ENCODE results near the gene ATP8A1.
"Not testable (repeated sequence)": the region's sequence is repeated elsewhere in the genome, so short reads cannot be mapped to it uniquely, and the experiment has no call there.

Gene ATP8A1

DNA sequence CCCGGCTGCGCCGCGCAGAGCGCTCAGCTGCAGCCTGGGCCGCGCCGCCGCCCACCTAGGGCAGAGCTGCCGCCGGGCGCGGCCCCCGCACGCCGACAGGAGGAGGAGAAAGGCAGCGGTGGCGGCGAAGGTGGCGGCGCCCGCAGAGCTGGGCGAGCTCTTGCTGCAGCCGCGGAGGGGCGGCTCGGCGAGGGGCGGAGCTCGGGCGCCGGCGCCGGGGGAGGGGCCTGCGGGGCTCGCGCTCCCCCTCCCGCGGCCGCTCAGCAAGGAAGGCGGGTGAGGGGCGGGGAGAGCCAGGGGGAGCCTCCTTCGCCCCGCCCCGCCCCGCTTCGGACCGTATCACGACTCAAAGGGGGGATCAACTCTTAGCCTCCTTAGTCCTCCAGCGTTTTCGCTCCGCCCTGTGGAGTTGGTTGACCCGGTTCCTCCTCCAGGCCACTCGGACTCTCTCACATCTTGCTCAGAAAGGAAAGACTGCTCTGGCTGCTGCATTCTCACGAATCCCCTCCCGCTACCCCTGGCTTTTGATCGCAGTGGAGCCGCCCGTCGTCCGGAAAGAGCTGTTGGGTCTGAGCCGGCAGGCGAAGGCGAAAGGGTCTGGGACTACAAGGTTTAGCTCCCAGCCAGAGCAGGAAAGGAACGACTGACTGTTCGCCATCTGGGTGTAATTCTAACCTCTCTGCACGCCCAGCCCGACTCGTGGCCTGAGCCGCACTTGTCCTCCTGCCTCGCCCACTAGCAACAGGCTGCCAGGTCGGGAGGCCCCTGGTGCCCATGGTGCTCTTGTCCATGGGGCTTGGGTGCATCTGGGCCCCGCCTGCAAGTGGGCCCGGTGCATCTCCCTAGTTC lies at the start of gene ATP8A1:
ATP8A1 (minus strand) TSS at position 162 of the 849 bp plus-strand sequence. CDS start 232 bp downstream, outside the sequence.
- in situ Hi-C loops (cut with HindIII; ENCODE audit: low pct_ligation_motif_present, low sequenced_read_pairs) = no loop called here
- H3K27me3 ChIP-seq (replicated peaks) = no peaks in the 10 kb centered on the region
- H3K4me3 ChIP-seq (ENCODE audit: low read depth, low read length) = peak within 1 kb of the TSS; percentile 69
- H3K36me3 ChIP-seq (replicated peaks) = no peaks in the 10 kb centered on the region
- peak; percentile 61 for DNase-seq
- peak within 1 kb of the TSS; percentile 82 for H3K27ac ChIP-seq
- TF ChIP-seq, protein P1, sequence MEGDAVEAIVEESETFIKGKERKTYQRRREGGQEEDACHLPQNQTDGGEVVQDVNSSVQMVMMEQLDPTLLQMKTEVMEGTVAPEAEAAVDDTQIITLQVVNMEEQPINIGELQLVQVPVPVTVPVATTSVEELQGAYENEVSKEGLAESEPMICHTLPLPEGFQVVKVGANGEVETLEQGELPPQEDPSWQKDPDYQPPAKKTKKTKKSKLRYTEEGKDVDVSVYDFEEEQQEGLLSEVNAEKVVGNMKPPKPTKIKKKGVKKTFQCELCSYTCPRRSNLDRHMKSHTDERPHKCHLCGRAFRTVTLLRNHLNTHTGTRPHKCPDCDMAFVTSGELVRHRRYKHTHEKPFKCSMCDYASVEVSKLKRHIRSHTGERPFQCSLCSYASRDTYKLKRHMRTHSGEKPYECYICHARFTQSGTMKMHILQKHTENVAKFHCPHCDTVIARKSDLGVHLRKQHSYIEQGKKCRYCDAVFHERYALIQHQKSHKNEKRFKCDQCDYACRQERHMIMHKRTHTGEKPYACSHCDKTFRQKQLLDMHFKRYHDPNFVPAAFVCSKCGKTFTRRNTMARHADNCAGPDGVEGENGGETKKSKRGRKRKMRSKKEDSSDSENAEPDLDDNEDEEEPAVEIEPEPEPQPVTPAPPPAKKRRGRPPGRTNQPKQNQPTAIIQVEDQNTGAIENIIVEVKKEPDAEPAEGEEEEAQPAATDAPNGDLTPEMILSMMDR (IDR thresholded peaks at IDR 0.05; ENCODE audit: low read depth, low read length, missing control alignments) = no peak

DNA sequence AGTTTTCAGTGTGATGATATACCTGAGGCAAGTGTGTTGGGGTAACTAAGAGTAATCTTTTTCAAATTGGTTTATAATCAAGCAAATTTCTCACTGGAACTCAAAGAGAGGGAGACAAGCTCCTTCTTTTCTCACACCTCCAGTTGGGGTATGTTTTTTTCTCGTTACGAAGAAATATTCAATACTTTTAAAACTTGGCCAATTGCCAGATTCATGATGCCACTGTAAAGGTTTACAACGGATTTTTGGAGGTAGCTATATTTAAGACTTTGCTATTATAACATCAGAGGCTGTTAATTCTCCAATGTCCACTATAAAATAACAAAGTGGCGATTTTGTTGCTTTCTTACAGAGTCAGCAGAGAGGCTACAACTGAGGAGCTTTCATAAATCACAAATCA lies 49.2 kb upstream of the ATP8A1 start:
- DNase-seq = no peak
- Histone ChIP-seq H3K36me3 (replicated peaks) (no peaks in the 10 kb centered on the region), H3K27me3 (replicated peaks) (no peaks in the 10 kb centered on the region), H3K4me3 (ENCODE audit: low read depth, low read length) (no peak overlapping the region), H3K27ac (no peak overlapping the region)
- TF ChIP-seq, protein P1 (IDR thresholded peaks at IDR 0.05; ENCODE audit: low read depth, low read length, missing control alignments) = no peak
- in situ Hi-C loops (cut with HindIII; ENCODE audit: low pct_ligation_motif_present, low sequenced_read_pairs) = no loop called here

DNA sequence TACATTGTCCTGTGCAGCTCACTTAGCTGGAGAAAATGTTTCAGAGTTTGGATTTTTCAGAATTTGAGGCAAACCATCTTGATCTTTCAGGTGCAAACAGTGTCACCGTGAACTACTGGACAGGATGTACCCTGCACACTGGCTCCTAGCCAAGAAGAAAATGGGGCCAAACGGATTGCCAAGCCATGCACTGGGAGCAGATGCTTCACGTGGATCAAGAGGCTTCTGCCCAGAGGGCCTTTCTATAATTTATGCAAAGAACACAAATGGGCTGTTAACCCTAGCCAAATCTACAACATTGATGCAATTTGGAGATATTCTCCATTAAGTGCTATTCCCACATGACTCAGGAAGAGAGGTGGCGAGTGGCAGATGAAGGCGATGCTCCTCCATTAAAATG lies 46.9 kb upstream of the ATP8A1 start:
- in situ Hi-C loops (cut with HindIII; ENCODE audit: low pct_ligation_motif_present, low sequenced_read_pairs) = no loop called here
- no peaks in the 10 kb centered on the region for H3K36me3 ChIP-seq (replicated peaks)
- no peaks in the 10 kb centered on the region for H3K27me3 ChIP-seq (replicated peaks)
- DNase-seq = no peak
- H3K4me3 ChIP-seq (ENCODE audit: low read depth, low read length) = no peak overlapping the region
- H3K27ac ChIP-seq = no peak overlapping the region
- TF ChIP-seq, protein P1 (IDR thresholded peaks at IDR 0.05; ENCODE audit: low read depth, low read length, missing control alignments) = no peak

DNA sequence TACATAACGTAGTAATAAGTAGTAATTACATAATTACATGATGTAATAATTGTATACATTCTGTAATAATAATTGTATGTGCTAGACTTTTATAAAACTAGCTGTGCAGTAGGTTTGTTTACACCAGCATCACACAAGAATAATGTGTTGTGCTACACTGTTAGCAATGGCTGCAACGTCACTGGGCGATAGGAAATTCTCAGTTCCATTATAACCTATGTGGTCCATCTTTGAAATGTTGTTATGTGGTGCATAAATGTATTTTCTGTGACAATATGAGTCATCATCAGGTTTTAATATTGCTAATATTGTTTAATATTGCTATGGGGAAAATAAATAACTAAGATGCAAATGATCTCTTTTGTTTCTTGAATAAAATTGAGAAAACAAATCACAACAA lies 46.0 kb upstream of the ATP8A1 start:
- H3K36me3 ChIP-seq (replicated peaks) = no peaks in the 10 kb centered on the region
- in situ Hi-C loops (cut with HindIII; ENCODE audit: low pct_ligation_motif_present, low sequenced_read_pairs) = no loop called here
- H3K27me3 ChIP-seq (replicated peaks) = no peaks in the 10 kb centered on the region
- no peak overlapping the region for H3K4me3 ChIP-seq (ENCODE audit: low read depth, low read length)
- H3K27ac ChIP-seq = no peak overlapping the region
- TF ChIP-seq, protein P1 (IDR thresholded peaks at IDR 0.05; ENCODE audit: low read depth, low read length, missing control alignments) = no peak
- no peak for DNase-seq

DNA sequence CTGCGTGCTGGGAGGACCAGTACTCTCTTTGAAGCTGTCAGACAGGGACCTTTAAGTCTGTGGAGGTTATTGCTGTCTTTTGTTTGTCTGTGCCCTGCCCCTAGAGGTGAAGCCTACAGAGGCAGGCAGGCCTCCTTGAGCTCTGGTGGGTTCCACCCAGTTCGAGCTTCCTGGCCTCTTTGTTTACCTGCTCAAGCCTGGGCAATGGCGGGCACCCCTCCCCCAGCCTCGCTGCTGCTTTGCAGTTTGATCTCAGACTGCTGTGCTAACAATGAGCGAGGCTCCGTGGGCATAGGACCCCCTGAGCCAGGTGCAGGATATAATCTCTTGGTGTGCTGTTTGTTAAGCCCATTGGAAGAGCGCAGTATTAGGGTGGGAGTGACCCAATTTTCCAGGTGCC lies 44.9 kb upstream of the ATP8A1 start:
- DNase-seq; H3K27me3 ChIP-seq (replicated peaks); H3K4me3 ChIP-seq (ENCODE audit: low read depth, low read length); in situ Hi-C loops (cut with HindIII; ENCODE audit: low pct_ligation_motif_present, low sequenced_read_pairs); H3K27ac ChIP-seq; H3K36me3 ChIP-seq (replicated peaks): not testable (repeated sequence)

DNA sequence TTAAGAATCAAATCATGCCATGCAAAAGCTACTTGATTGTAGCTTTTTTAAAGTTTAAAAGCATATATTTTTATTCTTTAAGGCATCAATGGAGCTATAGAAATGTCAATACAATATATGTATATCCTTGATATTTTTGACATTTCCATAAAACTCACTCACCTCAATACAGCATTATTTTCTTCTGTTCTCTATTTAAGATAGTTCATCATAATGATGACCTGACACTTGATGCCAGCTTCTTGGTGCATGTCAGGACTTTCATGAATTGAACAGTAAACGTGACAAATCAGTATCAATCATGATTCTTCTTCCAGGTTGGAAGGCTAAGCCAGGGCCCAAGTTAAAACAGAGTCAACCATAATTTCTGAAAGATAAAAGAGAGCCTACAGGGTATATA lies 33.6 kb upstream of the ATP8A1 start:
- no peak for DNase-seq
- in situ Hi-C loops (cut with HindIII; ENCODE audit: low pct_ligation_motif_present, low sequenced_read_pairs) = no loop called here
- TF ChIP-seq, protein P1 (IDR thresholded peaks at IDR 0.05; ENCODE audit: low read depth, low read length, missing control alignments) = no peak
- Histone ChIP-seq H3K27ac (no peak overlapping the region), H3K27me3 (replicated peaks) (no peaks in the 10 kb centered on the region), H3K4me3 (ENCODE audit: low read depth, low read length) (no peak overlapping the region), H3K36me3 (replicated peaks) (no peaks in the 10 kb centered on the region)
